Spinal cord (tissue), 10 donors: Measurements from ENCODE around the gene SLC6A7. TPM values are rescaled to one million over a fixed set of nuclear protein-coding genes. Genes with fewer than 3 reads are reported as not detected.

ENCODE experiments used
- DNase-seq, 6 donors: peaks; one replicate each; pipeline versions ENCODE4 v3.0.0 to v3.0.0-alpha.2; 2013 to 2015; ENCODE audit warnings: low spot score in 6 of 6, low read depth in 4 of 6
- H3K27ac ChIP-seq: one replicate; pipeline ENCODE4 v1.5.1; 2013; ENCODE audit warnings: low read depth, low read length, control low read depth
- H3K27me3 ChIP-seq: one replicate; pipeline ENCODE4 v1.6.1; 2013; ENCODE audit warnings: low read length; ENCODE audit not compliant: control insufficient read depth, insufficient read depth
- H3K36me3 ChIP-seq: one replicate; pipeline ENCODE4 v1.6.1; 2013; ENCODE audit warnings: low read length; ENCODE audit not compliant: control insufficient read depth, insufficient read depth
- H3K4me1 ChIP-seq: one replicate; pipeline ENCODE4 v1.6.1; 2013; ENCODE audit warnings: low read length; ENCODE audit not compliant: control insufficient read depth, insufficient read depth
- H3K4me3 ChIP-seq: one replicate; pipeline ENCODE4 v1.5.1; 2013; ENCODE audit warnings: low read depth, low read length, control low read depth
- H3K9me3 ChIP-seq: one replicate; pipeline ENCODE4 v1.6.1; 2013; ENCODE audit warnings: low read length; ENCODE audit not compliant: control insufficient read depth, insufficient read depth
- WGBS: methylation state at CpG from one replicate; pipeline ENCODE4 v1.1.5; 2013; ENCODE audit warnings: missing lambda C conversion rate; ENCODE audit not compliant: insufficient coverage; 5-methylcytosine and 5-hydroxymethylcytosine counted together
- polyA plus RNA-seq, 2 donors: library from polyadenylated mRNA; unstranded; fragments of 120-200 nt; gene quantifications; one replicate each; pipeline ENCODE4 v1.2.1, GENCODE V29; 2013; ENCODE audit not compliant: insufficient read length in 2 of 2
- total RNA-seq, 2 donors: library from RNA; depleted of rRNA in 1 of 2; stranded (reverse); fragments of 120-200 nt in 1 of 2; fragments of >200 nt in 1 of 2; gene quantifications; one replicate each; pipeline versions ENCODE4 v1.2.3 to v1.2.4, GENCODE V29; 2013 to 2014
- donor health status: healthy.

The SLC6A7 gene
- total and polyA plus RNA-seq, 4 donors = 4.4 to 33.1 (median 17.2) TPM

- WGBS = 5% methylated on average over 9 of the region's 17 CpGs
- H3K4me1 ChIP-seq = peaks cover 83% of the 10 kb centered on the region
- DNase-seq = peak in 4 of 6 donors; percentile 50 to 94 (median 76)
- H3K27me3 ChIP-seq = peaks cover 5% of the 10 kb centered on the region
- no peaks in the 10 kb centered on the region for H3K36me3 ChIP-seq
- peak within 1 kb of the TSS; percentile 96 for H3K27ac ChIP-seq
- H3K9me3 ChIP-seq = no peaks in the 10 kb centered on the region
- H3K4me3 ChIP-seq = peak within 1 kb of the TSS; percentile 57
Observed at GRCh38 chr5:150155258-150156026, 34.4 kb upstream of the SLC6A7 start, which contains the start of gene PDGFRB. Gene PDGFRB, minus strand, starts transcription at chr5:150155845. Its CDS starts 18,798 bp downstream, at chr5:150137047.

GRCh38 chr5:150156027-150156368 is 33.9 kb upstream of the SLC6A7 start:
- peaks cover 81% of the 10 kb centered on the region for H3K4me1 ChIP-seq
- peaks cover 5% of the 10 kb centered on the region for H3K27me3 ChIP-seq
- peak overlapping the region; percentile 57 for H3K4me3 ChIP-seq
- no peaks in the 10 kb centered on the region for H3K36me3 ChIP-seq
- 6% methylated on average over 6 of the region's 9 CpGs for WGBS
- H3K27ac ChIP-seq = peak overlapping the region; percentile 96
- no peak for DNase-seq
- H3K9me3 ChIP-seq = no peaks in the 10 kb centered on the region

GRCh38 chr5:150156540-150156939 is 33.3 kb upstream of the SLC6A7 start:
- Histone ChIP-seq H3K27ac (peak overlapping the region; percentile 96), H3K4me3 (no peak overlapping the region), H3K9me3 (no peaks in the 10 kb centered on the region), H3K36me3 (no peaks in the 10 kb centered on the region), H3K27me3 (peaks cover 5% of the 10 kb centered on the region), H3K4me1 (peaks cover 81% of the 10 kb centered on the region)
- 94% methylated on average over 3 of the region's 4 CpGs for WGBS
- DNase-seq = no peak

GRCh38 chr5:150157168-150157567 is 32.7 kb upstream of the SLC6A7 start:
- DNase-seq = no peak
- H3K36me3 ChIP-seq = no peaks in the 10 kb centered on the region
- H3K4me3 ChIP-seq = no peak overlapping the region
- peaks cover 5% of the 10 kb centered on the region for H3K27me3 ChIP-seq
- peaks cover 84% of the 10 kb centered on the region for H3K4me1 ChIP-seq
- 86% methylated on average over 1 of the region's 3 CpGs for WGBS
- peak overlapping the region; percentile 31 for H3K27ac ChIP-seq
- no peaks in the 10 kb centered on the region for H3K9me3 ChIP-seq

DNA sequence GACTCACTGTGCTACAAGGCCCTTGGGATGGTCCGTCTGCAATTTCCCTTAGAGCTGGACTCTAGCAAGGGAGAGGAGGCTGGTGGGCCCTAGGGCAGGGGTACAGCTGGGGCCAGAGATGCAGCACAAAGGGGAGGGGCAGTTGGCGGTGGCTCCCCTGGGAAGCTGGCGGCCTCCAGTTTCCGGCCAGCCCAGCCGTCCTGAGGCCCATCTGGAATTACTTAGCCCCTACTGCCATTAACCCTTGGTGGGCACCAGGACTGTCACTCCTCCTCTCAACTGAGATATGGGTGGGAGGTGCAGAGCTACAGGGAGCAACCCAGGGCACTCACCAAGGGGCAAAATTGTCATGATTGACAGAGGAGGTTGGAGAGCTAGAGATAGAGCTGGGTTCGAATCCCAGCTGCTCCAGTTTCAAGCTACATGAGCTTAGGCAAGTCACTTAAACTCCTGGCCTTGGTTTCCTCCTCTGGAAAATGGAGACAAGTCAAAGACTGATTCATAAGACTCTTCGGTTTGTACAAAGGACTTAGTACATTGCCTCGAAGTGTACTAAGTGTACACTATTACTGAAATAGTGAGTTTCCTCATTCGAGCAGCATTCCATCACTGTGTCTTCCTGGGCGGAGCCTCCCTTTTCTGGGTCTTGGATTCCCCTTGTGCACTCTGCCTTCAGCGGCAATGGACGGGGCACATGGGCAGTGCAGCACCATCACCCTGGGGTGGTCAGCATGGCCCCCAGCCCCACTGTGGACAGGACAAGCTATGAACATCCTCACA is 31.5 kb upstream of the SLC6A7 start:
- H3K27ac ChIP-seq = peak overlapping the region; percentile 31
- 56% methylated on average over 6 of the region's 12 CpGs for WGBS
- no peak overlapping the region for H3K4me3 ChIP-seq
- H3K27me3 ChIP-seq = peaks cover 5% of the 10 kb centered on the region
- no peaks in the 10 kb centered on the region for H3K9me3 ChIP-seq
- no peak for DNase-seq
- no peaks in the 10 kb centered on the region for H3K36me3 ChIP-seq
- peaks cover 77% of the 10 kb centered on the region for H3K4me1 ChIP-seq

DNA sequence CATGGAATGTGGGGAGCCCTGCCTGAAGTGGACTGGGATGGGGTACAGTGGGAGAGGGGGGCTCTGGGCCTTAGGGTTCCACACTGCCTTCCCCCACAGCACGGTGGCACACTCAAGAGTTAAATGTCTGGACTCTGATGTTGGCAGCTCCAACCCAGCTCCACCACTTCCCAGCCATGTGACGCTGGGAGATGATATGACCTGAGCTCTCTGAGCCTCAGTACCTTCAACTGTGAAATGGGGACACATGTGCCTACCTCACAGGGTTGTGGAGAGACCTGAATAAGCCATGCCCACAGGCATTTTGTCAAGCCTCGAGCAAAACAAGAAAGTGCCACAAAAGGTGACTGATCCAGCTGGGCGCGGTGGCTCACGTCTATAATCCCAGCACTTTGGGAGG is 30.8 kb upstream of the SLC6A7 start:
- peak overlapping the region; percentile 31 for H3K27ac ChIP-seq
- H3K4me3 ChIP-seq = no peak overlapping the region
- H3K36me3 ChIP-seq = no peaks in the 10 kb centered on the region
- peaks cover 77% of the 10 kb centered on the region for H3K4me1 ChIP-seq
- H3K9me3 ChIP-seq = no peaks in the 10 kb centered on the region
- DNase-seq = no peak
- peaks cover 5% of the 10 kb centered on the region for H3K27me3 ChIP-seq
- 73% methylated on average over 3 of the region's 6 CpGs for WGBS

DNA sequence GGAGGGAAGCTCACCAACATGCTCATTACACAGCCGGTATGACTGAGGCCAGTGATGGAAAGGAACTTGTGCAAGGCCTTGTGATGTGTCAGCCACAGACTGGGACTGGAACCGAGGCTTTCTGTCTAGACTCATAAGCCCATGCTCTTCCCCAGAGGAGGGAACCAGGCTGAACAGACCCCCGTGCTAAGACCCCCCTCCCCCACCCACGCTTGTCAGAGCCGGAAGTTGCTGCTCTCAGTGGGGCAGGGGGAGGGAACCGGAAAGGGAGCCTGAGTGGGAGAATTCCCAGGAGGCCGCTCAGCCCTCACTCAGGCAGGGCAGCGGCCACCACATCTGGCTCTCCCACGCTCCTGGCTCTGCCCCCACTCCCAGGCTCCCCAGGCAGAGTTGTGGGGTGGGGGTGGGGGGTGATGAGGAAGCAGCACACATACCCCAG is 30.1 kb upstream of the SLC6A7 start:
- Histone ChIP-seq H3K36me3 (no peaks in the 10 kb centered on the region), H3K4me3 (no peak overlapping the region), H3K27me3 (peaks cover 6% of the 10 kb centered on the region), H3K4me1 (peaks cover 69% of the 10 kb centered on the region), H3K9me3 (no peaks in the 10 kb centered on the region), H3K27ac (peak overlapping the region; percentile 47)
- no peak for DNase-seq
- WGBS = 71% methylated on average over 2 of the region's 9 CpGs

- peaks cover 61% of the 10 kb centered on the region for H3K4me1 ChIP-seq
- no peaks in the 10 kb centered on the region for H3K9me3 ChIP-seq
- peak overlapping the region; percentile 47 for H3K27ac ChIP-seq
- 57% methylated on average over 3 of the region's 5 CpGs for WGBS
- no peak for DNase-seq
- no peak overlapping the region for H3K4me3 ChIP-seq
- no peaks in the 10 kb centered on the region for H3K36me3 ChIP-seq
- peaks cover 14% of the 10 kb centered on the region for H3K27me3 ChIP-seq
Observed at GRCh38 chr5:150160448-150161081, 29.3 kb upstream of the SLC6A7 start.

DNA sequence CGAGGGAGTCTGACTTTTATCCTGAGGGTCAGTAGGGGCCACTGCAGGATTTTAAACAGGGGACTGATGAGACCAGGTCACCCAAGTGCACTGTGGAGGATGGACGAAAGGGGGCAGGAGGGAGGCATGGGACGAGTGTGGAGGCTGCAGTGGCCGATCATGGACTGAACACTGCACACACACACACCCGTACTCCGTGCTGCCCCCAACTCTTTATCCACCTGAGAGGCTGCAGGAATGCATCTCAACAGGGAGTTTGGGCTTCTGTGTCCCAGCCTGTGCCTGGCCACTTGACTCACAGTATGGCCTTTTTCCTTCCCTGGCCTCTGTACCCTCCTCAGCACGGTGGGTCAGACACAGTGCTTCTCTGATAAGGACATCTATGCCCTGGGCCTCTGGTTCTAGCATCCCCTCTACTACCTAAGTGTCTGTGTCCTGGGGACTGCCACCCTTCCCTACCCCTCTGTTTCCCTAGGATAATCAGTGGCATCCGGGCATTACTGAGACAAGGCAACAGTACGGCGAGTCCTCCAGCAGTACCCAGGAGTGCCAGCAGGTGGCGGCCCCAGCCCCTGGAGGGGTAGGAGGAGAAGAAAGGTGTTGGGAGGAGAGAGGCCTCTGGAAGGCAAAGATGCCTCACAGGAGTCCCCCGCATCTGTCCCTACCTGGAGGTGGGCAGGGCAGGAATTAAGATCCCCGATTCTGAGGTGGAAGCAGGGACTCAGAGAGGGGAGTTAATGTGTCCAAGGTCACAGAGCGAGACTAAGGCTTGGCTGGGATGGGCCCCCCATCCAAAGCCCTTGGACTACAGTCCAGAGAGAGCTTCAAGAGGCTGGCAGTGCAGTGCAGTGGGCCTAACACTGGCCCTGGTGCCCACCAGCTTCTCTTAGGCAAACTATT is 28.4 kb upstream of the SLC6A7 start:
- H3K27ac ChIP-seq = no peak overlapping the region
- WGBS = 34% methylated on average over 11 of the region's 14 CpGs

More for the DNA sequence above, 28.4 kb upstream of the SLC6A7 start:
- no peak overlapping the region for H3K4me3 ChIP-seq
- no peaks in the 10 kb centered on the region for H3K36me3 ChIP-seq
- DNase-seq = peak in 2 of 6 donors; percentile 76 to 77
- no peaks in the 10 kb centered on the region for H3K9me3 ChIP-seq
- peaks cover 57% of the 10 kb centered on the region for H3K4me1 ChIP-seq
- H3K27me3 ChIP-seq = peaks cover 18% of the 10 kb centered on the region
